Measurements from ENCODE around the gene MLX.

- TF ChIP-seq POLR2A (IDR thresholded peaks at IDR 0.05) = no peak
- TF ChIP-seq CTCF (IDR thresholded peaks at IDR 0.05) = no peak
Observed at GRCh38 chr17:42598905-42599304, 32.0 kb downstream of the MLX start.
